Activated CD8-positive, alpha-beta memory T cell treated with anti-CD3 and anti-CD28 coated beads, Interleukin-2, amount 50 U/mL, for 1 hour (primary cell): ENCODE measurements around the gene PROSER3.

Source experiments
- DNase-seq: peaks from one replicate; pipeline ENCODE4 v3.0.0-alpha.2; 2020; ENCODE audit errors: extremely low read depth

Gene PROSER3

GRCh38 chr19:35738887-35739229, 19.1 kb upstream of the PROSER3 start:
- no peak for DNase-seq

GRCh38 chr19:35739275-35740107, 18.5 kb upstream of the PROSER3 start:
- no peak for DNase-seq

- DNase-seq = no peak
Measured at GRCh38 chr19:35740108-35740422, 17.9 kb upstream of the PROSER3 start.

GRCh38 chr19:35740423-35741202, 17.4 kb upstream of the PROSER3 start:
- DNase-seq = peak; percentile 91

GRCh38 chr19:35741203-35741515, 16.8 kb upstream of the PROSER3 start:
- no peak for DNase-seq

GRCh38 chr19:35742121-35742724, 15.8 kb upstream of the PROSER3 start, which contains the start of gene IGFLR1:
IGFLR1 (minus strand) TSS chr19:35742452; CDS start chr19:35741180, 1,272 bp downstream.
- no peak for DNase-seq

GRCh38 chr19:35743640-35744429, 14.1 kb upstream of the PROSER3 start:
- no peak for DNase-seq

- DNase-seq = peak; percentile 89
Measured at GRCh38 chr19:35744430-35745327, 13.3 kb upstream of the PROSER3 start.

- DNase-seq = peak; percentile 92
Measured at GRCh38 chr19:35745328-35746086, 12.5 kb upstream of the PROSER3 start, which contains the start of the genes PSENEN and U2AF1L4. PSENEN (plus strand) TSS chr19:35745651; CDS start chr19:35745931, 280 bp downstream. U2AF1L4 (minus strand) TSS chr19:35745418; CDS start chr19:35745391, 27 bp downstream.

- no peak for DNase-seq
Measured at GRCh38 chr19:35746087-35746462, 11.9 kb upstream of the PROSER3 start.

- DNase-seq = no peak
Measured at GRCh38 chr19:35746531-35746930, 11.4 kb upstream of the PROSER3 start.

GRCh38 chr19:35748106-35749020, 9.6 kb upstream of the PROSER3 start, which contains the start of gene LIN37:
LIN37 (plus strand) TSS chr19:35748576; CDS start chr19:35748725, 149 bp downstream.
- DNase-seq = peak; percentile 98

GRCh38 chr19:35750167-35750566, 7.8 kb upstream of the PROSER3 start:
- DNase-seq = no peak

GRCh38 chr19:35751839-35752745, 5.9 kb upstream of the PROSER3 start:
- no peak for DNase-seq

GRCh38 chr19:35752746-35753350, 5.1 kb upstream of the PROSER3 start:
- DNase-seq = no peak

GRCh38 chr19:35753634-35754369, 4.2 kb upstream of the PROSER3 start:
- DNase-seq = no peak
